ENCODE measurements around the gene NCOA1.
"Not testable (repeated sequence)": the region's sequence is repeated elsewhere in the genome, so short reads cannot be mapped to it uniquely, and the experiment has no call there.

DNA sequence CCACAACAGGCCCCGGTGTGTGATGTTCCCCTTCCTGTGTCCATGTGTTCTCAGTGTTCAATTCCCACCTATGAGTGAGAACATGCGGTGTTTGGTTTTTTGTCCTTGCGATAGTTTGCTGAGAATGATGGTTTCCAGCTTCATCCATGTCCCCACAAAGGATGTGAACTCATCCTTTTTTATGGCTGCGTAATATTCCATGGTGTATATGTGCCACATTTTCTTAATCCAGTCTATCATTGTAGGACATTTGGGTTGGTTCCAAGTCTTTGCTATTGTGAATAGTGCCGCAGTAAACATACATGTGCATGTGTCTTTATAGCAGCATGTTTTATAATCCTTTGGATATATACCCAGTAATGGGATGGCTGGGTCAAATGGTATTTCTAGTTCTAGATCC, 309.4 kb downstream of the NCOA1 start:
- not testable (repeated sequence) for TF ChIP-seq CTCF (conservative IDR thresholded peaks at IDR 0.05; ENCODE audit: low read depth, low read length); FOS (IDR thresholded peaks at IDR 0.05; ENCODE audit: low read depth, low read length); POLR2A (IDR thresholded peaks at IDR 0.05; ENCODE audit: low read depth, low read length); CEBPB (IDR thresholded peaks at IDR 0.05; ENCODE audit: low read depth, low read length); RAD21 (IDR thresholded peaks at IDR 0.05; ENCODE audit: low read length); CHD1 (IDR thresholded peaks at IDR 0.05; ENCODE audit: low read depth, low read length); USF2 (IDR thresholded peaks at IDR 0.05; ENCODE audit: low read depth, low read length); RFX5 (IDR thresholded peaks at IDR 0.05; ENCODE audit: low read depth, low read length); MAZ (IDR thresholded peaks at IDR 0.05; ENCODE audit: borderline replicate concordance, low read depth, low read length); MXI1 (IDR thresholded peaks at IDR 0.05; ENCODE audit: borderline replicate concordance, low read depth, low read length); SMC3 (IDR thresholded peaks at IDR 0.05; ENCODE audit: low read depth, low read length); NFE2L2 (IDR thresholded peaks at IDR 0.05; ENCODE audit: low read depth, low read length)

Measured in IMR-90 (cell line).